Ishikawa (cell line): ENCODE data around the gene HSPA2.

ENCODE experiments used
- CEBPB ChIP-seq: IDR thresholded peaks from 2 replicates; pipeline ENCODE4 v1.6.1; 2012
- CREB1 ChIP-seq: IDR thresholded peaks from 2 replicates; pipeline ENCODE4 v1.6.1; 2012; ENCODE audit warnings: low read depth
- EGR1 ChIP-seq: IDR thresholded peaks from 2 replicates; pipeline ENCODE4 v1.6.1; 2012
- EP300 ChIP-seq: IDR thresholded peaks from 2 replicates; pipeline ENCODE4 v1.6.1; 2012; ENCODE audit warnings: borderline replicate concordance
- FOXM1 ChIP-seq: IDR thresholded peaks from 2 replicates; pipeline ENCODE4 v1.6.1; 2012; ENCODE audit warnings: low read depth, borderline replicate concordance
- MAX ChIP-seq: IDR thresholded peaks from 2 replicates; pipeline ENCODE4 v1.6.1; 2012
- NFIC ChIP-seq: IDR thresholded peaks from 2 replicates; pipeline ENCODE4 v1.6.1; 2012
- RAD21 ChIP-seq: IDR thresholded peaks from 2 replicates; pipeline ENCODE4 v1.6.1; 2012; ENCODE audit warnings: low read depth
- REST ChIP-seq: IDR thresholded peaks from 2 replicates; pipeline ENCODE4 v1.6.1; 2012; ENCODE audit warnings: low read depth, mild to moderate bottlenecking
- TAF1 ChIP-seq: IDR thresholded peaks from 2 replicates; pipeline ENCODE4 v1.6.1; 2012; ENCODE audit warnings: low read depth, mild to moderate bottlenecking
- TCF12 ChIP-seq: IDR thresholded peaks from 2 replicates; pipeline ENCODE4 v1.6.1; 2012; ENCODE audit warnings: low read depth
- TEAD4 ChIP-seq: IDR thresholded peaks from 2 replicates; pipeline ENCODE4 v1.6.1; 2012
- YY1 ChIP-seq: IDR thresholded peaks from 2 replicates; pipeline ENCODE4 v1.6.1; 2012; ENCODE audit warnings: low read depth
- ZBTB7A ChIP-seq: IDR thresholded peaks from 2 replicates; pipeline ENCODE4 v1.6.1; 2012; ENCODE audit warnings: low read depth
- TF ChIP-seq, protein P1 (sequence below): IDR thresholded peaks from 2 replicates; pipeline ENCODE4 v1.6.1; 2012

Gene HSPA2

DNA sequence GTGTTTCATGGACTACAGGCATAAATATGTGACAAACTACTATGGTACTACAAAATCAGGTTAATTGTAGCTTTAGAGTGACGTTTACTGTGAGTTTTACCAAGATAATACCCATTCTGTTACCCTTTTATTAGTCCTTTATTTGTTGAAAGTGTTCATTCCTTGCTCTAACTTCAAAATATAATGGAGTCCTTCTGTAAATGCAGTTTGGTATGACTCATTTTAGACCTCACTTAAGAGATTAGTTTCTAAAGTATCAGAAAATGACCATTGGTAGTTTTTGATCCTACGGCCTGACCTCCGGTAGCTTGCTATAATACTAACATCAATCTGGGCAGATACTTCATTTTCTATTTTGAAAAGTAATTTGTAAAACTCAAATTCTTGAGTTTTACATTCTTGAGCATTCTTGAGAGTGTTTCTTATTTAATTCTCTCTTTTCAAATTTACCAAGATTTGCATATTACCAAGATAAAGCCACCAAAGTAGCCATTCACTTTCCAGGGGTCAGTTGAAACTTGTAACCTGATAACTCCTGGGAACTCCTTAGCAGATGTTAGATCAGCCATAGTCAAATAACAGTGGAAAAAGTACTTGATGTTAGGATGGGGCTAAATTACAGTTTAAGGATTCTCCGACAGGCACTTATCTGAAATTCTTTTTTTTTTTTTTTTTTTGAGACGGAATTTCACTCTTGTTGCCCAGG is 4.2 kb downstream of the HSPA2 start:
- TF ChIP-seq TEAD4 (no peak), EGR1 (no peak), MAX (no peak), RAD21 (no peak), CEBPB (no peak), TCF12 (no peak), REST (no peak), ZBTB7A (no peak), CREB1 (no peak), EP300 (no peak), TAF1 (no peak), YY1 (no peak), FOXM1 (no peak), NFIC (no peak)
- TF ChIP-seq, protein P1, sequence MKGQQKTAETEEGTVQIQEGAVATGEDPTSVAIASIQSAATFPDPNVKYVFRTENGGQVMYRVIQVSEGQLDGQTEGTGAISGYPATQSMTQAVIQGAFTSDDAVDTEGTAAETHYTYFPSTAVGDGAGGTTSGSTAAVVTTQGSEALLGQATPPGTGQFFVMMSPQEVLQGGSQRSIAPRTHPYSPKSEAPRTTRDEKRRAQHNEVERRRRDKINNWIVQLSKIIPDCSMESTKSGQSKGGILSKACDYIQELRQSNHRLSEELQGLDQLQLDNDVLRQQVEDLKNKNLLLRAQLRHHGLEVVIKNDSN = no peak

GRCh38 chr14:64549016-64549415 is 8.5 kb downstream of the HSPA2 start:
- no peak for TF ChIP-seq NFIC
- no peak for TF ChIP-seq FOXM1
- TF ChIP-seq, protein P1 = no peak
- no peak for TF ChIP-seq CEBPB
- no peak for TF ChIP-seq RAD21
- TF ChIP-seq EGR1 = no peak
- TF ChIP-seq REST = no peak
- no peak for TF ChIP-seq EP300
- no peak for TF ChIP-seq TAF1
- no peak for TF ChIP-seq MAX
- TF ChIP-seq TCF12 = no peak
- no peak for TF ChIP-seq ZBTB7A
- no peak for TF ChIP-seq CREB1
- TF ChIP-seq TEAD4 = no peak
- no peak for TF ChIP-seq YY1

DNA sequence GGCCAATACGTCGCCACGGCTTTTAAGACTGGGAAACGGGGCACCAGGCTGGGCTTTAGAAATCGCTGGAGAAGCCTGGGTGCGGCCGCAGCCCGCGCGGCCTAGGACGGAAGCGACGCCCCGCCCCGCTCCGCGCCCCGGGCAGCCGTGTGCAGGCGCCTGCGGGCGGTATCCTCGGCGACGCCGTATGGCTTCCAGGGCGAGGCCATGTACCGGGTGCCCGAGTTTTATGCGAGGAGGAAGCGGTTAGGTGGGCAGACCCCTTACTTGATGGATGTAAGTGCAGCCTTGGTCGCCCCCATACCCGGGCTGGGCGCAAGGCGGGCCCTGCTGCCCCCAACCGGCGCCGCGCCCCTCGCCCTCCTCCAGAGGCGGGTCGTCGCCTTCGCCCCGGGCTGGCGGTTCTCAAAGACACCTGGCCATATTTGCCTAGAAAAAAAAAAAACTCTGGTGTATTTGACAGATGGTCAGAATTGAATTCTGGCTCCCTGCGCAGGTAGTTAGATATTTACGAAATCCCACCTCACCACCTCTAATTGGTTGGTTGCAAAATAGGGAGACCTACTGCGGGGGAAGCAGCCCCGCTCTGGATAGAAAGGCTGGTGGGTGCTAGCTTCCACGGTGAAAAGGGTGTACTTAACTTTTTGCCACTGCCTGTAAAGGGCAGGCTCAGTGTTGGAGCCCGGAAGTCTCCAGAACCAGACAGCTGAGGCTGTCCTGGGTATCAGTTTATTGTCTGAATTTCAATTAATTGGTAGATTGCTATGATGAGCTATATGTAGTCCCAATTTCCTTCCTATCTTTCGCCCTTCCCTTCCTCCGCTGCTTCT is 9.5 kb downstream of the HSPA2 start, which contains the start of gene PPP1R36:
Gene PPP1R36, plus strand, starts transcription at position 171 of the 830 bp plus-strand sequence. Its CDS starts 37 bp downstream, at position 208.
- TF ChIP-seq, protein P1 = no peak
- TF ChIP-seq RAD21 (no peak), TCF12 (no peak), NFIC (no peak), EGR1 (no peak), MAX (no peak), TAF1 (no peak)

- TF ChIP-seq CEBPB (no peak), CREB1 (no peak), EP300 (no peak), REST (no peak), TCF12 (no peak), YY1 (no peak)
These were observed 10.2 kb downstream of the HSPA2 start for GRCh38 chr14:64550621-64551333.
